Chondrocyte (in vitro differentiated cells): ENCODE data around the gene TMEM130. TPM values are rescaled to one million over a fixed set of nuclear protein-coding genes. Genes with fewer than 3 reads are reported as not detected.
A peak's percentile ranks its signal among the peaks of the same experiment; 100 is the strongest.

ENCODE experiments used
- DNase-seq: peaks from one replicate; pipeline ENCODE4 v3.0.0; 2021; ENCODE audit warnings: mixed read lengths, low spot score
- H3K27ac Mint-ChIP-seq: one replicate; pipeline ENCODE4 v1.8.0; 2021; ENCODE audit warnings: mild to moderate bottlenecking, moderate library complexity, mixed read lengths; ENCODE audit not compliant: unreplicated experiment
- H3K27me3 Mint-ChIP-seq: 2 replicates; pipeline ENCODE4 v1.8.0; 2021; ENCODE audit warnings: low read depth, mixed read lengths
- H3K36me3 Mint-ChIP-seq: 2 replicates; pipeline ENCODE4 v1.8.0; 2021; ENCODE audit warnings: low read depth, mixed read lengths
- H3K4me1 Mint-ChIP-seq: 2 replicates; pipeline ENCODE4 v1.8.0; 2021; ENCODE audit warnings: low read depth, mild to moderate bottlenecking, mixed read lengths
- H3K4me3 Mint-ChIP-seq: one replicate; pipeline ENCODE4 v1.8.0; 2021; ENCODE audit warnings: mild to moderate bottlenecking, moderate library complexity, mixed read lengths; ENCODE audit not compliant: unreplicated experiment
- H3K9me3 Mint-ChIP-seq: 2 replicates; pipeline ENCODE4 v1.8.0; 2021; ENCODE audit warnings: low read depth, mixed read lengths
- CTCF ChIP-seq: fragments of 200-600 bp; sonication (generic); IDR thresholded peaks from 2 replicates; pipeline ENCODE4 v1.5.0; 2021; ENCODE audit warnings: antibody characterized with exemption, mild to moderate bottlenecking, moderate library complexity
- microRNA-seq: library from miRNA; unstranded; fragments of <30 nt; microRNA quantifications from one replicate; pipeline ENCODE4 v1.2.0, GENCODE V29; 2020; ENCODE audit warnings: borderline number of aligned reads
- total RNA-seq: library from RNA; stranded (reverse); gene quantifications from 3 replicates; pipeline ENCODE4 v1.2.1, GENCODE V29; 2021

TMEM130 gene
- total RNA-seq, 1 donor from 2014 or later, result 19.7 TPM

- peak overlapping the region; percentile 51 for H3K27ac Mint-ChIP-seq
- TF ChIP-seq CTCF, result no peak
- H3K4me1 Mint-ChIP-seq, result peaks cover 5% of the 10 kb centered on the region
- no peak overlapping the region for H3K4me3 Mint-ChIP-seq
- no peaks in the 10 kb centered on the region for H3K36me3 Mint-ChIP-seq
- H3K9me3 Mint-ChIP-seq, result peaks cover 17% of the 10 kb centered on the region
- no peak for DNase-seq
- no peaks in the 10 kb centered on the region for H3K27me3 Mint-ChIP-seq
Measured at GRCh38 chr7:98802088-98802780, 67.6 kb downstream of the TMEM130 start.

GRCh38 chr7:98800996-98801395, 68.8 kb downstream of the TMEM130 start:
- Mint-ChIP-seq H3K36me3 (no peaks in the 10 kb centered on the region), H3K4me3 (no peak overlapping the region), H3K27ac (no peak overlapping the region), H3K9me3 (peaks cover 17% of the 10 kb centered on the region), H3K4me1 (peaks cover 7% of the 10 kb centered on the region), H3K27me3 (no peaks in the 10 kb centered on the region)
- no peak for DNase-seq
- no peak for TF ChIP-seq CTCF

- Mint-ChIP-seq H3K4me3 (no peak overlapping the region), H3K36me3 (no peaks in the 10 kb centered on the region), H3K27me3 (peaks cover 4% of the 10 kb centered on the region), H3K9me3 (peaks cover 19% of the 10 kb centered on the region), H3K27ac (no peak overlapping the region), H3K4me1 (peaks cover 4% of the 10 kb centered on the region)
- no peak for TF ChIP-seq CTCF
- DNase-seq, result no peak
Measured at GRCh38 chr7:98797150-98797549, 72.7 kb downstream of the TMEM130 start.

Small RNAs within 50 kb of the gene (microRNA-seq; reads per million reads assigned to microRNA genes)
- gene MIR3609, result 5.0 reads per million

Other genes with a start within 250 kb of the TMEM130 start
- 30.4 to 46.3 TPM (median 32.0 TPM) in 3 replicates for gene TRRAP, start 8.5 kb upstream of the TMEM130 start, total RNA-seq